HepG2 (cell line): ENCODE measurements around the gene TBC1D24. TPM values are rescaled to one million over a fixed set of nuclear protein-coding genes. Genes with fewer than 3 reads are reported as not detected.
A peak's percentile ranks its signal among the peaks of the same experiment; 100 is the strongest.

Experiments
- CBX5 ChIP-seq: sonication (generic); formaldehyde crosslinking; IDR thresholded peaks from 2 replicates; pipeline ENCODE4 v1.4.0; 2020; ENCODE audit warnings: missing genetic modification reagents, borderline replicate concordance
- FOXM1 ChIP-seq: sonication (generic); formaldehyde crosslinking; IDR thresholded peaks from 2 replicates; pipeline ENCODE4 v1.5.0; 2020; ENCODE audit warnings: missing genetic modification reagents
- HDAC1 ChIP-seq: sonication (generic); formaldehyde crosslinking; IDR thresholded peaks from 2 replicates; pipeline ENCODE4 v1.5.1; 2020; ENCODE audit warnings: mild to moderate bottlenecking, missing genetic modification reagents
- IRF2 ChIP-seq: IDR thresholded peaks from 2 replicates; pipeline ENCODE4 v1.6.1; 2018; ENCODE audit warnings: missing genetic modification reagents, missing compliant biosample characterization
- SMAD9 ChIP-seq: sonication (generic); formaldehyde crosslinking; IDR thresholded peaks from 2 replicates; pipeline ENCODE4 v1.5.1; 2020; ENCODE audit warnings: mild to moderate bottlenecking, missing genetic modification reagents
- SOX6 ChIP-seq, 2 experiments: fragments of 450-650 bp in 1 of 2; sonication (generic) in 1 of 2; formaldehyde crosslinking in 1 of 2; IDR thresholded peaks; 2 replicates each; pipeline versions ENCODE4 v1.4.0 to v1.6.1; 2017 to 2020; ENCODE audit warnings: antibody characterized with exemption in 1 of 2, mild to moderate bottlenecking in 1 of 2, missing genetic modification reagents in 1 of 2
- TCF7 ChIP-seq: sonication (generic); IDR thresholded peaks from 2 replicates; pipeline ENCODE4 v1.6.1; 2016; ENCODE audit warnings: antibody characterized with exemption, low read depth
- ZBTB7A ChIP-seq: sonication (generic); formaldehyde crosslinking; IDR thresholded peaks from 2 replicates; pipeline ENCODE4 v1.8.0; 2022; ENCODE audit warnings: mild to moderate bottlenecking, missing genetic modification reagents
- ZEB1 ChIP-seq: IDR thresholded peaks from 2 replicates; pipeline ENCODE4 v1.6.1; 2012; ENCODE audit warnings: mild to moderate bottlenecking, low read depth, inconsistent platforms; ENCODE audit not compliant: insufficient replicate concordance
- ZFP82 ChIP-seq: sonication (generic); formaldehyde crosslinking; IDR thresholded peaks from 2 replicates; pipeline ENCODE4 v1.5.1; 2020; ENCODE audit warnings: mild to moderate bottlenecking, missing genetic modification reagents, borderline replicate concordance
- ZNF335 ChIP-seq: sonication (generic); formaldehyde crosslinking; IDR thresholded peaks from 2 replicates; pipeline ENCODE4 v1.4.0; 2020; ENCODE audit warnings: missing genetic modification reagents
- ZNF441 ChIP-seq: sonication (generic); formaldehyde crosslinking; IDR thresholded peaks from 2 replicates; pipeline ENCODE4 v1.7.0; 2021; ENCODE audit warnings: missing genetic modification reagents, borderline replicate concordance
- ZNF619 ChIP-seq: sonication (generic); formaldehyde crosslinking; IDR thresholded peaks from 2 replicates; pipeline ENCODE4 v1.4.0; 2020; ENCODE audit warnings: mild to moderate bottlenecking, missing genetic modification reagents
- ZSCAN31 ChIP-seq: sonication (generic); formaldehyde crosslinking; IDR thresholded peaks from 2 replicates; pipeline ENCODE4 v1.5.0; 2020; ENCODE audit warnings: low read depth, mild to moderate bottlenecking, missing genetic modification reagents
- polyA plus RNA-seq, 8 experiments: library from polyadenylated mRNA; depleted of rRNA in 3 of 8; stranded (reverse) in 7 of 8; unstranded in 1 of 8; fragments of >200 nt; fragmentation: Illumina TruSeq in 4 of 8; extraction: Trizol in 4 of 8; gene quantifications; 2 replicates each; pipeline versions ENCODE4 v1.2.1 to v1.2.3, GENCODE V29; 2011 to 2016; ENCODE audit warnings: low read depth in 4 of 8, missing spikeins in 1 of 8, mixed read lengths in 1 of 8; ENCODE audit not compliant: insufficient read depth in 1 of 8
- total RNA-seq, 5 experiments: library from RNA; depleted of rRNA; stranded (reverse); fragments of >200 nt; fragmentation: Illumina TruSeq; extraction: Trizol; gene quantifications; 2 replicates each; pipeline ENCODE4 v1.2.3, GENCODE V29; 2016; ENCODE audit warnings: low read depth in 1 of 5
- TF ChIP-seq, protein P1 (sequence below): sonication (generic); formaldehyde crosslinking; IDR thresholded peaks from 2 replicates; pipeline ENCODE4 v1.5.1; 2020; ENCODE audit warnings: mild to moderate bottlenecking, missing genetic modification reagents, moderate library complexity
- TF ChIP-seq, protein P2 (sequence below): sonication (generic); formaldehyde crosslinking; IDR thresholded peaks from 2 replicates; pipeline ENCODE4 v1.4.0; 2020; ENCODE audit warnings: missing genetic modification reagents
- TF ChIP-seq, protein P3 (sequence below): sonication (generic); formaldehyde crosslinking; conservative IDR thresholded peaks from 2 replicates; pipeline ENCODE4 v1.4.0; 2020; ENCODE audit warnings: missing genetic modification reagents

The TBC1D24 gene
- total and polyA plus RNA-seq, 2 of the 13 experiments (the other 11 are each of a cell fraction or from before 2014, with no cell fraction given) = 7.7 to 13.7 TPM

DNA sequence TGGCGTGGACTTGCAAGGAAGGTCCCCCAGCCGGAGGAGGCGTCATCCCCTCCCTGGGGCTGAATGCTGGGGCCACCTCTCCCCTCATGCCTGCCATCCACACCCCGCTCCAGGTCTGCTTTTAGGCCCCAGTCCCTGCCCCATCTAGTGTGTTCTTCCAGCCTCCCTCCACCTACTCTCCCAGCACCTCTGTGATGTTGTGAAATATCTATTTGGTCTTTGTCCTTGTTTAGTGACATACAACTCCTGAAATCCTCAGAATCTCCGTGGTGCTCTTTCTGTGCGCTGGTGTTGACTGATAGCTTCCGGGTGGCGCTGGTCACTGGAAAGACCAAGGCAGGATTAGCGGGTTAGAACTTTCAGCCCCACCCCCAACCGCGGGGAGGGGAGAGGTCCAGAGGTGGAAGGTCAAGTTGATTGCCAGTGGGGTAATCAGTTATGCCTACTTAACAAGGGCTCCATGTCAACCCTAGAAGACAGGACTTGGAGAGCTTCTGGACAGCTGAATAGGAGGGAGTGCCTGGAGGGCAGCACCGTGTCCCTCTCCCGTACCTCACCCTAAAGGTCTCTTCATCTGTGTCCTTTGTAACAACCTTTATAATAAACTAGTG lies 10.1 kb downstream of the TBC1D24 start (continued):
- TF ChIP-seq, protein P1, sequence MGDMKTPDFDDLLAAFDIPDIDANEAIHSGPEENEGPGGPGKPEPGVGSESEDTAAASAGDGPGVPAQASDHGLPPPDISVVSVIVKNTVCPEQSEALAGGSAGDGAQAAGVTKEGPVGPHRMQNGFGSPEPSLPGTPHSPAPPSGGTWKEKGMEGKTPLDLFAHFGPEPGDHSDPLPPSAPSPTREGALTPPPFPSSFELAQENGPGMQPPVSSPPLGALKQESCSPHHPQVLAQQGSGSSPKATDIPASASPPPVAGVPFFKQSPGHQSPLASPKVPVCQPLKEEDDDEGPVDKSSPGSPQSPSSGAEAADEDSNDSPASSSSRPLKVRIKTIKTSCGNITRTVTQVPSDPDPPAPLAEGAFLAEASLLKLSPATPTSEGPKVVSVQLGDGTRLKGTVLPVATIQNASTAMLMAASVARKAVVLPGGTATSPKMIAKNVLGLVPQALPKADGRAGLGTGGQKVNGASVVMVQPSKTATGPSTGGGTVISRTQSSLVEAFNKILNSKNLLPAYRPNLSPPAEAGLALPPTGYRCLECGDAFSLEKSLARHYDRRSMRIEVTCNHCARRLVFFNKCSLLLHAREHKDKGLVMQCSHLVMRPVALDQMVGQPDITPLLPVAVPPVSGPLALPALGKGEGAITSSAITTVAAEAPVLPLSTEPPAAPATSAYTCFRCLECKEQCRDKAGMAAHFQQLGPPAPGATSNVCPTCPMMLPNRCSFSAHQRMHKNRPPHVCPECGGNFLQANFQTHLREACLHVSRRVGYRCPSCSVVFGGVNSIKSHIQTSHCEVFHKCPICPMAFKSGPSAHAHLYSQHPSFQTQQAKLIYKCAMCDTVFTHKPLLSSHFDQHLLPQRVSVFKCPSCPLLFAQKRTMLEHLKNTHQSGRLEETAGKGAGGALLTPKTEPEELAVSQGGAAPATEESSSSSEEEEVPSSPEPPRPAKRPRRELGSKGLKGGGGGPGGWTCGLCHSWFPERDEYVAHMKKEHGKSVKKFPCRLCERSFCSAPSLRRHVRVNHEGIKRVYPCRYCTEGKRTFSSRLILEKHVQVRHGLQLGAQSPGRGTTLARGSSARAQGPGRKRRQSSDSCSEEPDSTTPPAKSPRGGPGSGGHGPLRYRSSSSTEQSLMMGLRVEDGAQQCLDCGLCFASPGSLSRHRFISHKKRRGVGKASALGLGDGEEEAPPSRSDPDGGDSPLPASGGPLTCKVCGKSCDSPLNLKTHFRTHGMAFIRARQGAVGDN = peak; percentile 89
- TF ChIP-seq, protein P2, sequence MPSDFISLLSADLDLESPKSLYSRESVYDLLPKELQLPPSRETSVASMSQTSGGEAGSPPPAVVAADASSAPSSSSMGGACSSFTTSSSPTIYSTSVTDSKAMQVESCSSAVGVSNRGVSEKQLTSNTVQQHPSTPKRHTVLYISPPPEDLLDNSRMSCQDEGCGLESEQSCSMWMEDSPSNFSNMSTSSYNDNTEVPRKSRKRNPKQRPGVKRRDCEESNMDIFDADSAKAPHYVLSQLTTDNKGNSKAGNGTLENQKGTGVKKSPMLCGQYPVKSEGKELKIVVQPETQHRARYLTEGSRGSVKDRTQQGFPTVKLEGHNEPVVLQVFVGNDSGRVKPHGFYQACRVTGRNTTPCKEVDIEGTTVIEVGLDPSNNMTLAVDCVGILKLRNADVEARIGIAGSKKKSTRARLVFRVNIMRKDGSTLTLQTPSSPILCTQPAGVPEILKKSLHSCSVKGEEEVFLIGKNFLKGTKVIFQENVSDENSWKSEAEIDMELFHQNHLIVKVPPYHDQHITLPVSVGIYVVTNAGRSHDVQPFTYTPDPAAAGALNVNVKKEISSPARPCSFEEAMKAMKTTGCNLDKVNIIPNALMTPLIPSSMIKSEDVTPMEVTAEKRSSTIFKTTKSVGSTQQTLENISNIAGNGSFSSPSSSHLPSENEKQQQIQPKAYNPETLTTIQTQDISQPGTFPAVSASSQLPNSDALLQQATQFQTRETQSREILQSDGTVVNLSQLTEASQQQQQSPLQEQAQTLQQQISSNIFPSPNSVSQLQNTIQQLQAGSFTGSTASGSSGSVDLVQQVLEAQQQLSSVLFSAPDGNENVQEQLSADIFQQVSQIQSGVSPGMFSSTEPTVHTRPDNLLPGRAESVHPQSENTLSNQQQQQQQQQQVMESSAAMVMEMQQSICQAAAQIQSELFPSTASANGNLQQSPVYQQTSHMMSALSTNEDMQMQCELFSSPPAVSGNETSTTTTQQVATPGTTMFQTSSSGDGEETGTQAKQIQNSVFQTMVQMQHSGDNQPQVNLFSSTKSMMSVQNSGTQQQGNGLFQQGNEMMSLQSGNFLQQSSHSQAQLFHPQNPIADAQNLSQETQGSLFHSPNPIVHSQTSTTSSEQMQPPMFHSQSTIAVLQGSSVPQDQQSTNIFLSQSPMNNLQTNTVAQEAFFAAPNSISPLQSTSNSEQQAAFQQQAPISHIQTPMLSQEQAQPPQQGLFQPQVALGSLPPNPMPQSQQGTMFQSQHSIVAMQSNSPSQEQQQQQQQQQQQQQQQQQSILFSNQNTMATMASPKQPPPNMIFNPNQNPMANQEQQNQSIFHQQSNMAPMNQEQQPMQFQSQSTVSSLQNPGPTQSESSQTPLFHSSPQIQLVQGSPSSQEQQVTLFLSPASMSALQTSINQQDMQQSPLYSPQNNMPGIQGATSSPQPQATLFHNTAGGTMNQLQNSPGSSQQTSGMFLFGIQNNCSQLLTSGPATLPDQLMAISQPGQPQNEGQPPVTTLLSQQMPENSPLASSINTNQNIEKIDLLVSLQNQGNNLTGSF (CRISPR knock-in tag) = no peak
- no peak for TF ChIP-seq ZNF619 (CRISPR knock-in tag)
- TF ChIP-seq ZSCAN31 (CRISPR knock-in tag) = peak; percentile 75; the same call in 1 of the 2 replicates
- peak; percentile 96 for TF ChIP-seq HDAC1 (CRISPR knock-in tag)
- peak; percentile 54; the same call in 1 of the 2 replicates for TF ChIP-seq ZBTB7A (CRISPR knock-in tag)
- TF ChIP-seq ZNF335 (CRISPR knock-in tag) = 0 out of 2 replicates have a peak, but pooled peaks have one; percentile 47
- no peak for TF ChIP-seq ZEB1
- TF ChIP-seq IRF2 = peak; percentile 75
- peak; percentile 30; the same call in 1 of the 2 replicates for TF ChIP-seq TCF7
- no peak for TF ChIP-seq SOX6 (IDR thresholded peaks at IDR 0.05)
- peak; percentile 87 for TF ChIP-seq SOX6 (CRISPR knock-in tag; IDR thresholded peaks at IDR 0.05)
- TF ChIP-seq, protein P3, sequence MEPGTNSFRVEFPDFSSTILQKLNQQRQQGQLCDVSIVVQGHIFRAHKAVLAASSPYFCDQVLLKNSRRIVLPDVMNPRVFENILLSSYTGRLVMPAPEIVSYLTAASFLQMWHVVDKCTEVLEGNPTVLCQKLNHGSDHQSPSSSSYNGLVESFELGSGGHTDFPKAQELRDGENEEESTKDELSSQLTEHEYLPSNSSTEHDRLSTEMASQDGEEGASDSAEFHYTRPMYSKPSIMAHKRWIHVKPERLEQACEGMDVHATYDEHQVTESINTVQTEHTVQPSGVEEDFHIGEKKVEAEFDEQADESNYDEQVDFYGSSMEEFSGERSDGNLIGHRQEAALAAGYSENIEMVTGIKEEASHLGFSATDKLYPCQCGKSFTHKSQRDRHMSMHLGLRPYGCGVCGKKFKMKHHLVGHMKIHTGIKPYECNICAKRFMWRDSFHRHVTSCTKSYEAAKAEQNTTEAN = peak; percentile 68; the same call in 1 of the 2 replicates
- TF ChIP-seq CBX5 (CRISPR knock-in tag) = peak; percentile 39; the same call in 1 of the 2 replicates
- TF ChIP-seq FOXM1 (CRISPR knock-in tag) = no peak
- TF ChIP-seq ZNF441 = no peak
- no peak for TF ChIP-seq SMAD9 (CRISPR knock-in tag)
- peak; percentile 72; the same call in 1 of the 2 replicates for TF ChIP-seq ZFP82
